Neutrophil (primary cell): Measurements from ENCODE around the gene RPL39L.

Source experiments
- H3K27ac ChIP-seq: fragments of 200-600 bp; sonication (generic); 2 replicates; pipeline ENCODE4 v1.5.1; 2016; ENCODE audit warnings: mild to moderate bottlenecking, moderate library complexity
- H3K27me3 ChIP-seq: fragments of 200-600 bp; sonication (generic); 2 replicates; pipeline ENCODE4 v1.6.0; 2016; ENCODE audit warnings: mild to moderate bottlenecking
- H3K36me3 ChIP-seq: fragments of 200-600 bp; sonication (generic); 2 replicates; pipeline ENCODE4 v1.5.1; 2017
- H3K4me1 ChIP-seq, 2 experiments: fragments of 200-600 bp in 1 of 2; sonication (generic) in 1 of 2; 1 replicate in 1 of 2; 2 replicates in 1 of 2; pipeline versions ENCODE4 v1.5.1 to v1.6.1; 2013 to 2016; ENCODE audit warnings: low read depth in 1 of 2, low read length in 1 of 2, mild to moderate bottlenecking in 1 of 2, moderate library complexity in 1 of 2; ENCODE audit not compliant: control insufficient read depth in 1 of 2, insufficient read depth in 1 of 2
- H3K4me3 ChIP-seq, 2 experiments: fragments of 200-600 bp in 1 of 2; sonication (generic) in 1 of 2; 1 replicate in 1 of 2; 2 replicates in 1 of 2; pipeline ENCODE4 v1.5.1; 2013 to 2016; ENCODE audit warnings: low read depth in 1 of 2, low read length in 1 of 2, mild to moderate bottlenecking in 1 of 2, moderate library complexity in 1 of 2
- H3K9me3 ChIP-seq: fragments of 200-600 bp; sonication (generic); 2 replicates; pipeline ENCODE4 v1.5.1; 2016
- TF ChIP-seq, protein P1 (sequence below): fragments of 200-600 bp; sonication (generic); IDR thresholded peaks from 2 replicates; pipeline ENCODE4 v1.5.1; 2016; ENCODE audit warnings: antibody characterized with exemption

The RPL39L gene

DNA sequence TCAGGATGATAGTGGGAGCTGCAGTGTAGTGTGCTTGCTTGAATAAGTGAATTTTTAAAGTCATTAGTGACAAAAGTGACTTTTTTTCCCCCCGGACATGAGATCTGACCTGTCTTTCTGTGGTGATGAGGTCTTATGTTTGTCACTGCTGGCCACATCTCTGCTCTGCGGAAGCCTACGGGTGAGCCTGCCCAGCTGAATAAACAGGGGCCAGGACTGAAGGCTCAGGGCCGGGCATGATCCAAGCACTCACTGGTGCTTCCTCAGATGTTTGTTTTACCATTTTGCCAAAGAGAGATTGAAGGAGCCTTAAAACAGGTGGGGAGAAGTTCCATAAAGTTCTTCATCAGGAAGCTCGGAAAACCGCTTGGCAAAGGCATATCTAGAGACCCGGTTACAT lies 35.0 kb downstream of the RPL39L start:
- no peaks in the 10 kb centered on the region for H3K27me3 ChIP-seq
- no peak overlapping the region for H3K4me3 ChIP-seq
- H3K9me3 ChIP-seq, result no peaks in the 10 kb centered on the region
- no peak overlapping the region for H3K27ac ChIP-seq
- no peaks in the 10 kb centered on the region for H3K36me3 ChIP-seq
- TF ChIP-seq, protein P1, sequence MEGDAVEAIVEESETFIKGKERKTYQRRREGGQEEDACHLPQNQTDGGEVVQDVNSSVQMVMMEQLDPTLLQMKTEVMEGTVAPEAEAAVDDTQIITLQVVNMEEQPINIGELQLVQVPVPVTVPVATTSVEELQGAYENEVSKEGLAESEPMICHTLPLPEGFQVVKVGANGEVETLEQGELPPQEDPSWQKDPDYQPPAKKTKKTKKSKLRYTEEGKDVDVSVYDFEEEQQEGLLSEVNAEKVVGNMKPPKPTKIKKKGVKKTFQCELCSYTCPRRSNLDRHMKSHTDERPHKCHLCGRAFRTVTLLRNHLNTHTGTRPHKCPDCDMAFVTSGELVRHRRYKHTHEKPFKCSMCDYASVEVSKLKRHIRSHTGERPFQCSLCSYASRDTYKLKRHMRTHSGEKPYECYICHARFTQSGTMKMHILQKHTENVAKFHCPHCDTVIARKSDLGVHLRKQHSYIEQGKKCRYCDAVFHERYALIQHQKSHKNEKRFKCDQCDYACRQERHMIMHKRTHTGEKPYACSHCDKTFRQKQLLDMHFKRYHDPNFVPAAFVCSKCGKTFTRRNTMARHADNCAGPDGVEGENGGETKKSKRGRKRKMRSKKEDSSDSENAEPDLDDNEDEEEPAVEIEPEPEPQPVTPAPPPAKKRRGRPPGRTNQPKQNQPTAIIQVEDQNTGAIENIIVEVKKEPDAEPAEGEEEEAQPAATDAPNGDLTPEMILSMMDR, result no peak
- H3K4me1 ChIP-seq, result peaks cover 0 to 4% of the 10 kb centered on the region in 2 experiments

DNA sequence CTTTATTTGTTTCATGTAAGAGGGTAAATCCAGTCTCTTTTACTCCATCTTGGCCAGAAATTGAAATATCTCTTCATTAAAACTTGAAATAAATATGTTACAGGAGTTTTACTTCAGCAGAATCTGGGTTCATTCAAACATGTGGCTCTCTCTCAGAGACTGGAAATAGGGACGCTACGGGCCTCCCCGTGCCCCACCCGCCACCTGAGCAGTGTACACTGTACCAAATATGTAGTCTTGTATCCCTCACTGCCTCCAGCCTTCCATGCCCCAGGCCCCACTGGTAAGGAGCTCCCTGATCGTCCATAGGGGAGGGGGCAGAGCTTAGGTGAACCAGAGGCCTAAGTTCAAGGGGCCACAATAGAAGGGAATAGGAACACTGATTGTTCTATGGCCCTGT lies 36.0 kb downstream of the RPL39L start:
- Histone ChIP-seq H3K4me3 (no peak overlapping the region), H3K4me1 (peaks cover 0 to 4% of the 10 kb centered on the region in 2 experiments), H3K27me3 (no peaks in the 10 kb centered on the region)

DNA sequence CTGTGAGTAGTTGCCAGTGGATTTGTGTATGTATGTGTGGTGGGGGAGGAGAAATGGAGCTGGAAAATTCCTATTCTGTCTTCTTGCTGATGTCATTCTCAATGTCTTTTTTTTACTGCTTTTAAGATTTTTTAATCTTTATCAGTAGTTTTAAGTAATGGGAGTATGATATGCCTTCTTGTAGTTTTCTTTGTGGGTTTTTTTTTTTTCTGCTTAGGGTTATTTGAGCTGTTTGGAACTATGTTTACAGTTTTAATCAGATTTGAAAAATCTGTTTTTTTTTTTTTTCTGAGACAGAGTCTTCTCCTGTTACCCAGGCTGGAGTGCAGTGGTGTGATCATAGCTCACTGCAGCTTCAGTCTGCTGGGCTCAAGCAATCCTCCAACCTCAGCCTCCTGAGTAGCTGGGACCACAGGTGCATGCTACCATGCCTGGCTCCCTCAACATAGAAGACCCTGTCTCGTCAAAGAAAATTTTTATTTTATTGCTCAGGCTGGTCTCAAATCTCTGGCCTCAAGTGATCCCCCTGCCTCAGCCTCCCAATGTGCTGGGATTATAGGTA lies 37.1 kb downstream of the RPL39L start:
- no peaks in the 10 kb centered on the region for H3K27me3 ChIP-seq
- H3K27ac ChIP-seq, result no peak overlapping the region
- H3K4me3 ChIP-seq, result no peak overlapping the region
- H3K9me3 ChIP-seq, result no peaks in the 10 kb centered on the region
- peaks cover 0 to 4% of the 10 kb centered on the region in 2 experiments for H3K4me1 ChIP-seq
- no peaks in the 10 kb centered on the region for H3K36me3 ChIP-seq
- TF ChIP-seq, protein P1, result no peak

More for the DNA sequence above, 36.0 kb downstream of the RPL39L start:
- Histone ChIP-seq H3K36me3 (no peaks in the 10 kb centered on the region), H3K27ac (no peak overlapping the region), H3K9me3 (no peaks in the 10 kb centered on the region)
- TF ChIP-seq, protein P1, result no peak

DNA sequence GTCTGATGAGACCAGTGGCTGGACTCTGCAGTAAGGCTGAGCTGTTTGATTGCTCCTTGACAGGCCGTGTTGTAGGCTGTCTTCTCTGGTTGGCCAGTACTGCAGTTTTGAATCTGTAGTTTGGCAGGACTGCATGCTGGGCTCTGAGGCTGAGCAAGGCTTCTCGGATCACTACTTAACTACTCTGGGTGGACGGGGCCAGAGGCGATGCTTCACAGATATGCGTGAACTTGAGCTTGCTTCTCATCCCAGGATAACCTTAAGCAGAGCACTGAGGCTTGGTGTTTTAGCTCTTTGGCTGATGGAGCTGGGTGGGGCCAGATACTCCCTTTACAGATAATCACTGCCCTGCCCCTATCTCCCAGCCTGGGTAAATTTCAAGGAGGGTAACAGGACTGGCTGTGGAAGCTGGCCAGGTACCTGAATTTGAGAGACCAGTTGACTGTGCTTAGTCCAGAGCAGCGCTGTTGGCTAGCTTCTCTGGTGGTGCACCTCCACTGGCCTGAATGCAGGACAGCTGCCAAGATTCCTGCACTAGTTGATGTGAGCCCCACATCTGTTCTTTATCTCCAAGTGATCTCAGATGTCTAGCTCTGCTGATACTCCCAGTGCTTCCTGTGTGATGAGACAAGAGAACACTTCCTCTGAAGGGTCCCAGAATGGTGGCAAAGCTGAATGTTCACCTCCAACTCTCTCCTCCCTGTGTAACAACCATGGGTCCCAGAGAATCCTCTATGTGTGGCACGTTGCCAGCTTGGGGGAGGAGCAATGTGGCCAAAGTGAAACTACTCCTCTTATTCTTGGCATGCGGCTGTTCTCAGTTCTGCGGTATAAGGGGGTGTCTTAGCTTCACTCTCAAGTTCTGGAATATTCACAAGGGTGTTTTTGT lies 37.9 kb downstream of the RPL39L start:
- H3K4me3 ChIP-seq, result no peak overlapping the region
- no peak overlapping the region for H3K27ac ChIP-seq
- H3K9me3 ChIP-seq, result no peaks in the 10 kb centered on the region
- peaks cover 0 to 4% of the 10 kb centered on the region in 2 experiments for H3K4me1 ChIP-seq
- no peaks in the 10 kb centered on the region for H3K36me3 ChIP-seq
- TF ChIP-seq, protein P1, result no peak
- no peaks in the 10 kb centered on the region for H3K27me3 ChIP-seq

DNA sequence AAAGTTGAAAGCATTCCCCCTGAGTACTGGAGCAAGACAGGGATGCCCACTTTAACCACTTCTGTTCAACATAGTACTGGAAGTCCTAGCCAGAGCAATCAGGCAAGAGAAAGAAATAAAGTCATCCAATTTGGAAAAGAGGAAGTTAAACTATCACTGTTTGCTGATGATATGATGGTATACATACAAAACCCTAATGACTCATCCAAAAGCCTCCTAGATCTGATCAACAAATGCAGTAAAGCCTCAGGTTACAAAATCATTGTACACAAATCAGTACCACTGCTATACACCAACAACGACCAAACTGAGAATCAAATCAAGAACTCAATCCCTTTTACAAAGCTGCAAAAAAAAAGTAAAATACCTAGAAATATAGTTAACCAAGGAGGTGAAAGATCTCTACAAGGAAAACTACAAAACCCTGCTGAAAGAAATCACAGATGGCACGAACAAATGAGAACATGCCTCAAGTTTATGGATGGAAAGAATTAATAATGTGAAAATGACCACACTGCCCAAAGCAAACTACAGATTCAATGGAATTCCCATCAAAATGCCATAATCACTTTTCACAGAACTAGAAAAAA lies 40.3 kb downstream of the RPL39L start:
- Histone ChIP-seq H3K36me3 (no peaks in the 10 kb centered on the region), H3K27ac (no peak overlapping the region), H3K4me3 (no peak overlapping the region), H3K9me3 (no peaks in the 10 kb centered on the region), H3K27me3 (no peaks in the 10 kb centered on the region), H3K4me1 (peaks cover 0 to 4% of the 10 kb centered on the region in 2 experiments)
- TF ChIP-seq, protein P1, result no peak
